Neural progenitor cell (in vitro differentiated cells): Measurements from ENCODE around the gene ZRANB2.

Experiments used
- EZH2 ChIP-seq: fragments of 200-600 bp; sonication (generic); IDR thresholded peaks from 2 replicates; pipeline ENCODE4 v1.6.1; 2017; ENCODE audit warnings: antibody characterized with exemption, mild to moderate bottlenecking, moderate library complexity
- EZH2phosphoT487 ChIP-seq: fragments of 200-600 bp; sonication (generic); IDR thresholded peaks from 2 replicates; pipeline ENCODE4 v1.6.1; 2017; ENCODE audit warnings: antibody characterized with exemption
- TF ChIP-seq, protein P1 (sequence below): fragments of 200-600 bp; sonication (generic); IDR thresholded peaks from 2 replicates; pipeline ENCODE4 v1.5.1; 2017; ENCODE audit warnings: antibody characterized with exemption, mild to moderate bottlenecking

DNA sequence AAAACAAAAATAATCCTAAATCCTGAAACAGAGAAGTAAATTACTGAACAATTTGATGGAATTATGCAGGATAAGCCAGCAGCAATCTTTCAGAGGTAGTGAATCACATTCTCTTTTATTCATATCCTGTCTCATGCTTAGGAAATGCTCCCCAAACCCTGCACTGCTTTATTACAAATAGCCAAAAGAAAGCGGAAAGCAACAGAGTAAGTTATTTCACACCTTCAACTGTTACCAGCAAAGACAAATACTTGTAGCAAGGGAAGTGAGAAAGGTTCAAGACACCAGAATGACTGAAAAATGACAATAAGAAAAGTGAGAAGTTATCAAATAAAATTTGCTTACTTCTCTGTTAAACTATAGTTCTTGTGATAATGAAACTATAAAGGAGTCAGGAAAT lies 6.2 kb downstream of the ZRANB2 start:
- TF ChIP-seq, protein P1, sequence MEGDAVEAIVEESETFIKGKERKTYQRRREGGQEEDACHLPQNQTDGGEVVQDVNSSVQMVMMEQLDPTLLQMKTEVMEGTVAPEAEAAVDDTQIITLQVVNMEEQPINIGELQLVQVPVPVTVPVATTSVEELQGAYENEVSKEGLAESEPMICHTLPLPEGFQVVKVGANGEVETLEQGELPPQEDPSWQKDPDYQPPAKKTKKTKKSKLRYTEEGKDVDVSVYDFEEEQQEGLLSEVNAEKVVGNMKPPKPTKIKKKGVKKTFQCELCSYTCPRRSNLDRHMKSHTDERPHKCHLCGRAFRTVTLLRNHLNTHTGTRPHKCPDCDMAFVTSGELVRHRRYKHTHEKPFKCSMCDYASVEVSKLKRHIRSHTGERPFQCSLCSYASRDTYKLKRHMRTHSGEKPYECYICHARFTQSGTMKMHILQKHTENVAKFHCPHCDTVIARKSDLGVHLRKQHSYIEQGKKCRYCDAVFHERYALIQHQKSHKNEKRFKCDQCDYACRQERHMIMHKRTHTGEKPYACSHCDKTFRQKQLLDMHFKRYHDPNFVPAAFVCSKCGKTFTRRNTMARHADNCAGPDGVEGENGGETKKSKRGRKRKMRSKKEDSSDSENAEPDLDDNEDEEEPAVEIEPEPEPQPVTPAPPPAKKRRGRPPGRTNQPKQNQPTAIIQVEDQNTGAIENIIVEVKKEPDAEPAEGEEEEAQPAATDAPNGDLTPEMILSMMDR: no peak
- TF ChIP-seq EZH2 (no peak), EZH2phosphoT487 (no peak)
